Prostate gland (tissue), 2 donors: ENCODE measurements around the gene FHIT.

Source experiments
- POLR2AphosphoS5 ChIP-seq: sonication (generic); formaldehyde crosslinking; IDR thresholded peaks from one replicate; pipeline ENCODE4 v1.6.1; 2017; ENCODE audit warnings: antibody characterized with exemption
- TF ChIP-seq, protein P1 (sequence below), 4 experiments: fragments of 200-600 bp in 2 of 4; fragments of 450-650 bp in 2 of 4; sonication (generic) in 2 of 4; IDR thresholded peaks; 1 replicate in 3 of 4; 2 replicates in 1 of 4; pipeline ENCODE4 v1.5.1; 2016 to 2019; ENCODE audit warnings: antibody characterized with exemption in 4 of 4, mild to moderate bottlenecking in 2 of 4, moderate library complexity in 2 of 4

DNA sequence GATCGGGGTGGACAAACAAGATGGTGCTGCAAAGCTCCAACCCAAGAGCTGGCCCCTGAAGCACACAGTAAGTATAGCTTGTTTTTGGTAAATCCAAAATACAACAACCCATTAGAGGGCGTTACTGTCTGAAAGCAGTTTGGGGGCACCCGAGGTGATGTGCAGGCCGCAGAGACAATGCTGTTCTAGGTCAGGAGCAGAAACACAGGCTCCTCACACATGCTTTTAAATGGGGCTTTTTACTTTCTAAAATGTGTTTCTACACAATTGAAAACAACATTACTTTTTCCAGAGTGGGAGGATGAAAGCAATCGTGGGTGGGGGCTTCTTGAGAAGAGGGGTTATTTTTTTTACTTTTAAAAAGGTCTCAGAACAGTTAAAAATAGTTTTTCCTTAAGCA is 1172.2 kb downstream of the FHIT start:
- TF ChIP-seq, protein P1, sequence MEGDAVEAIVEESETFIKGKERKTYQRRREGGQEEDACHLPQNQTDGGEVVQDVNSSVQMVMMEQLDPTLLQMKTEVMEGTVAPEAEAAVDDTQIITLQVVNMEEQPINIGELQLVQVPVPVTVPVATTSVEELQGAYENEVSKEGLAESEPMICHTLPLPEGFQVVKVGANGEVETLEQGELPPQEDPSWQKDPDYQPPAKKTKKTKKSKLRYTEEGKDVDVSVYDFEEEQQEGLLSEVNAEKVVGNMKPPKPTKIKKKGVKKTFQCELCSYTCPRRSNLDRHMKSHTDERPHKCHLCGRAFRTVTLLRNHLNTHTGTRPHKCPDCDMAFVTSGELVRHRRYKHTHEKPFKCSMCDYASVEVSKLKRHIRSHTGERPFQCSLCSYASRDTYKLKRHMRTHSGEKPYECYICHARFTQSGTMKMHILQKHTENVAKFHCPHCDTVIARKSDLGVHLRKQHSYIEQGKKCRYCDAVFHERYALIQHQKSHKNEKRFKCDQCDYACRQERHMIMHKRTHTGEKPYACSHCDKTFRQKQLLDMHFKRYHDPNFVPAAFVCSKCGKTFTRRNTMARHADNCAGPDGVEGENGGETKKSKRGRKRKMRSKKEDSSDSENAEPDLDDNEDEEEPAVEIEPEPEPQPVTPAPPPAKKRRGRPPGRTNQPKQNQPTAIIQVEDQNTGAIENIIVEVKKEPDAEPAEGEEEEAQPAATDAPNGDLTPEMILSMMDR (IDR thresholded peaks at IDR 0.05): no peak
- TF ChIP-seq POLR2AphosphoS5: no peak
